Measurements from ENCODE around the gene HSD17B14.

GRCh38 chr19:48866692-48867091, 30.4 kb upstream of the HSD17B14 start:
- TF ChIP-seq EZH2 (IDR thresholded peaks at IDR 0.05) = no peak
- TF ChIP-seq POLR2AphosphoS5 (IDR thresholded peaks at IDR 0.05; ENCODE audit: low read depth, low read length) = no peak
- no peak for TF ChIP-seq CTCF (IDR thresholded peaks at IDR 0.05 in 2 of 3, conservative IDR thresholded peaks at IDR 0.05 in 1 of 3; ENCODE audit: borderline replicate concordance in 1 of 3, insufficient read depth in 1 of 3, low read depth in 2 of 3, low read length in 2 of 3)
- TF ChIP-seq CBX3 (IDR thresholded peaks at IDR 0.05; ENCODE audit: low read depth) = no peak
- TF ChIP-seq POLR2A (IDR thresholded peaks at IDR 0.05; ENCODE audit: borderline replicate concordance, extremely low read depth, insufficient read depth, insufficient read length) = no peak
- no peak for TF ChIP-seq SP1 (IDR thresholded peaks at IDR 0.05; ENCODE audit: low read depth)
- no peak for TF ChIP-seq MAX (IDR thresholded peaks at IDR 0.05)
- no peak for TF ChIP-seq ZNF274 (IDR thresholded peaks at IDR 0.05; ENCODE audit: low read depth, low read length)
- TF ChIP-seq EZH2phosphoT487 (IDR thresholded peaks at IDR 0.05; ENCODE audit: borderline replicate concordance) = no peak
- TF ChIP-seq REST (IDR thresholded peaks at IDR 0.05; ENCODE audit: low read depth) = no peak
- no peak for TF ChIP-seq YY1 (IDR thresholded peaks at IDR 0.05; ENCODE audit: extremely low read depth, insufficient replicate concordance, low read depth, low read length)
- no peak for TF ChIP-seq TCF7L2 (IDR thresholded peaks at IDR 0.05; ENCODE audit: borderline replicate concordance, extremely low read depth, insufficient read depth, insufficient read length)
- no peak for TF ChIP-seq ZBTB33 (IDR thresholded peaks at IDR 0.05; ENCODE audit: extremely low read depth, insufficient replicate concordance, low read length)
- TF ChIP-seq RAD21 (IDR thresholded peaks at IDR 0.05; ENCODE audit: low read depth) = no peak

Data from HCT116 (cell line).